ENCODE measurements around the gene MBP. TPM values are rescaled to one million over a fixed set of nuclear protein-coding genes. Genes with fewer than 3 reads are reported as not detected.

The MBP gene
- 14.9 to 23.2 TPM (median 19.6 TPM) in 5 replicates for total RNA-seq (2022; extraction: Qiagen RNA extraction)

DNA sequence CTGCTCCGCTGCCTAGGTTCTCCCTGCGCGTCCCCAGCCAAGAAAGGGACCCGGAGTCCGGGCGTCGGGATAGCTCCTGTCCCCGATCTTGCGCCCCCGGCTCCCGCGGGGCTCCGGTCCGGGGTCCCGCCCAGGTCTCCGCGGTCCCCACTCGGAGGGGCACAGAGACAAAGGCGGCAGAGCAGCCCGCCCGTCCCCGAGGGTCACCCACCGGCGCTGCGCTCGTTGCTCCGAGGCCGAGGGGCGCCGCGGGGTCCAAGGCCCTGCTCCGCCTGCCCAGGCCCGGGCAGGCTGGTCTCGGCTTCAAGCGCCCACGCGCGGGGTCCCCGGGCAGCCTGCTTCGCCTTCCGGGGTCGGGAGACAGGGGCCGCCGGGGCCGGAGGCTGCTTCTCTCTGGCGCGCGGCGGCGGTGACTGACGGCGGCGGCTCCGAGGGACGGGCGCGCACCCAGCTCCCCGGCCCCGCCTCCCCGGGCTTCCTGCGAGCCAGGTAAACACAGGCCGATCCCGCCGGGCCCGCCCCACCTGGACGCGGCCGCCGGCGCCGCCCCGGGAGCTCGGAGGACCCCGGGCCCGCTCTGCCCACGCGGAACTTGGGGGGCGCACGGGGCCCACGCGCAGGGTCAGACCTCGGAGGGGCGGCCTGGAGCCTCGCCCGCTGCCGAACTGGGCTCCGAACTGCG is at the start of gene MBP:
Gene MBP, minus strand, starts transcription at position 415 of the 682 bp plus-strand sequence. CDS start 27,522 bp downstream, outside the sequence.

Other genes starting within 250 kb of the MBP start
- not detected in 5 replicates for gene GALR1, start 117.1 kb upstream of the MBP start, total RNA-seq (2022; extraction: Qiagen RNA extraction)